Memory B cell (primary cell): ENCODE measurements around the gene GCGR.

Experiments
- ATAC-seq: fragments of 150-1000 bp; cut with Tn5 transposase; 2 replicates; pipeline ENCODE4 v1.10.0; 2021; ENCODE audit warnings: low read depth, mild to moderate bottlenecking, moderate library complexity
- DNase-seq, 2 donors: peaks; one replicate each; pipeline ENCODE4 v3.0.0; 2022; ENCODE audit warnings: low spot score in 2 of 2
- H3K27ac Mint-ChIP-seq: one replicate; pipeline ENCODE4 v1.8.0; 2022; ENCODE audit warnings: mild to moderate bottlenecking, moderate library complexity, mixed read lengths
- H3K27me3 Mint-ChIP-seq: one replicate; pipeline ENCODE4 v1.8.0; 2022; ENCODE audit warnings: mixed read lengths
- H3K36me3 Mint-ChIP-seq: one replicate; pipeline ENCODE4 v1.8.0; 2022; ENCODE audit warnings: mild to moderate bottlenecking, mixed read lengths
- H3K4me1 Mint-ChIP-seq: one replicate; pipeline ENCODE4 v1.8.0; 2022; ENCODE audit warnings: mixed read lengths
- H3K4me3 Mint-ChIP-seq: one replicate; pipeline ENCODE4 v1.8.0; 2022; ENCODE audit warnings: mild to moderate bottlenecking, moderate library complexity, mixed read lengths
- H3K9me3 Mint-ChIP-seq: one replicate; pipeline ENCODE4 v1.8.0; 2022; ENCODE audit warnings: mixed read lengths

Gene GCGR

DNA sequence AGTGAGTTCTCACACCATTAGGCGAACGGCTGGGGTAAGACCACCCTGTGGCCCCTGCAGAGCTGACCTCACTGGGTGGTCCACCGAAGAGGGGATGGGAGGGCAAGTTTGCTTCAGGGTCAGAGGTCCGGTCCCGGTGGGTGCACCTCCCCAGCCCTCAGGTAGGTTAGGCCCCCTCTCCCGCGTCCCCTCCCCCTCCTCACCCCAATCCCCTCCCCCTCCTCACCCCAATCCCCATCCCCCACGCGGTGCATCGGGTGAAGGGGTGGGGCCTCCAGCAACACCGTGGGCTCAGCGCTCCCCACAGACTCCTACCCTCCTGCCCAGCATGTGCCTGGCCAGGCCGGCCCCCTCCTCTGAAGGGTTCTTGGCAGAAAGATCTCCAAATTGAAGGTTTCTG lies 15.8 kb downstream of the GCGR start:
- no peak overlapping the region for H3K27ac Mint-ChIP-seq
- H3K4me1 Mint-ChIP-seq = no peaks in the 10 kb centered on the region
- peaks cover 5% of the 10 kb centered on the region for H3K36me3 Mint-ChIP-seq
- peaks cover 9% of the 10 kb centered on the region for H3K27me3 Mint-ChIP-seq
- no peaks in the 10 kb centered on the region for H3K9me3 Mint-ChIP-seq
- H3K4me3 Mint-ChIP-seq = no peak overlapping the region
- ATAC-seq = no peak
- DNase-seq = no peak

DNA sequence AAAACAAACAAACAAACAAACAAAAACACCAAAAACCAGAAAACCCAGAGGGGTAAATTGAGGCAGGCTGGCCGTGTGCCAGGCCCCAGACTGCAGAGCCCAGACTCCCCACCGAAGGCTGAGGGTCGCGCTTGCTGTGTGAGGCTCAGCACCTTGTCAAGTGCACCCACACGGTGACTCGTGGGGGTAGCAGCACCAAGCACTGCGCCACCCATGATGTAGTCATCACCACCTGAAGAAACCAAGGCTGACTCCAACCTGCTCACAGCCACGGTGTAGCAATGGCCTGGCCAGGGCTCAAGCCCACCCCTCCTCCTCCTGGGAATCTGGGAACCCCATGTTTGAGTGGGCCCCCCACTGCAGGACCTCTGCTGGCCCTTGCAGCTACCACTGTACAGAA lies 17.2 kb downstream of the GCGR start:
- no peaks in the 10 kb centered on the region for H3K9me3 Mint-ChIP-seq
- no peak for ATAC-seq
- H3K27ac Mint-ChIP-seq = no peak overlapping the region
- H3K4me3 Mint-ChIP-seq = no peak overlapping the region
- H3K4me1 Mint-ChIP-seq = peaks cover 4% of the 10 kb centered on the region
- peaks cover 7% of the 10 kb centered on the region for H3K36me3 Mint-ChIP-seq
- DNase-seq = no peak
- peaks cover 8% of the 10 kb centered on the region for H3K27me3 Mint-ChIP-seq

DNA sequence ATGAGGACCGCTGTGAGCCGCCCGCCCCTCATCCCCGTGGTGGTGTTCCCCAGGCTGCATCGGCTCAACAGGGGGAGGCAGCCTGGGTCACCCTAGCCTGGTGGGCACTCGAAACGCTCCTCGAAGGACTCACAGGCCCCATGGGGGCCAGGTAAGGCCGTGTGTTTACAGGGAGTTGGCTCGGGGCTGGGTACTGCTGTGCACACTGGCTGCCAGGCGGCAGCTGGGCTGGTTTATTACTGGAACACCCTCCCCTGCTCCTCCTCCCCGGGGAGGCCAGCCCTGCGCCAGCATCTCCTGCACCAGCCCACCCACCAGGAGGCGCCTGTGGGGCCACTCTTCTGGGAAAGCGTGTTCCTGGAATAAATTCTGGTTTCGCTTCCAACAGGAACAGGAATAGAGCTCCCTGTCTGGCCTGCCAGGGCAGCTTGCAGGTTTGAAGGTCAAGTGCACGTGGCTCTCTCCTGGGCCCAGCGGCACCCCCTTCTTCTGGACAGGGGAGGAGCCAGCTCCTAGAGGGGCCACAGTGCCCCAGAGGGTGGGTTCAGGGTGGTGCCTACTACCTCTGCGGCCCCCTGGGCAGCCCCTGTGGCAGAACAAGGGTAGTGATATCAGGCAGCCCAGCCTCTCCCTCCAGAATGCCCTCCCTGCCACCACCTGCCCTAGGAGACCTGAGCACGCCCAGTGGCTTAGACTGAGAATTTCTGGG lies 17.8 kb downstream of the GCGR start:
- H3K4me3 Mint-ChIP-seq = no peak overlapping the region
- H3K4me1 Mint-ChIP-seq = peaks cover 5% of the 10 kb centered on the region
- DNase-seq (no peak), ATAC-seq (no peak)
- no peaks in the 10 kb centered on the region for H3K9me3 Mint-ChIP-seq
- no peak overlapping the region for H3K27ac Mint-ChIP-seq
- H3K27me3 Mint-ChIP-seq = peaks cover 6% of the 10 kb centered on the region
- H3K36me3 Mint-ChIP-seq = peaks cover 8% of the 10 kb centered on the region

DNA sequence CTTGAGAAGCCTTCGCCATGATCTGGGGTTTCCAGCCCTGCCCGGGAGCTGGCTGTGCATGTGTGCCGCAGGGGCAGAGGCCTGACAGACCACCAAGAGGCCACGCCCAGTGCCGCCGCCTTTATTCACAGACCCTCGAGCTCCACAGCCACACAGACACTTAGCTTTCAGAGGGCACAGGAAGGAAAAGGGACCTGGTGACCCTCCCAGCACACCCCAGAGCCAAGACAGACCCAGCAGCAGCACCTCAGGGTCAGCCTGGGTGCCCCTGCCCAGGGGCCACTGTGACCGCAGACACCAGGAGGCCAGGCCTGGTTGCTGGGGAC lies 18.3 kb downstream of the GCGR start:
- H3K4me1 Mint-ChIP-seq = peaks cover 5% of the 10 kb centered on the region
- no peak overlapping the region for H3K4me3 Mint-ChIP-seq
- no peaks in the 10 kb centered on the region for H3K9me3 Mint-ChIP-seq
- ATAC-seq = no peak
- H3K27ac Mint-ChIP-seq = no peak overlapping the region
- H3K27me3 Mint-ChIP-seq = peaks cover 6% of the 10 kb centered on the region
- H3K36me3 Mint-ChIP-seq = peaks cover 8% of the 10 kb centered on the region
- no peak for DNase-seq

- H3K4me1 Mint-ChIP-seq = peaks cover 5% of the 10 kb centered on the region
- H3K36me3 Mint-ChIP-seq = peaks cover 8% of the 10 kb centered on the region
- no peak overlapping the region for H3K4me3 Mint-ChIP-seq
- ATAC-seq (no peak), DNase-seq (no peak)
- peaks cover 2% of the 10 kb centered on the region for H3K27me3 Mint-ChIP-seq
- no peak overlapping the region for H3K27ac Mint-ChIP-seq
- H3K9me3 Mint-ChIP-seq = no peaks in the 10 kb centered on the region
Observed at GRCh38 chr17:81822996-81823819, 19.3 kb downstream of the GCGR start.

DNA sequence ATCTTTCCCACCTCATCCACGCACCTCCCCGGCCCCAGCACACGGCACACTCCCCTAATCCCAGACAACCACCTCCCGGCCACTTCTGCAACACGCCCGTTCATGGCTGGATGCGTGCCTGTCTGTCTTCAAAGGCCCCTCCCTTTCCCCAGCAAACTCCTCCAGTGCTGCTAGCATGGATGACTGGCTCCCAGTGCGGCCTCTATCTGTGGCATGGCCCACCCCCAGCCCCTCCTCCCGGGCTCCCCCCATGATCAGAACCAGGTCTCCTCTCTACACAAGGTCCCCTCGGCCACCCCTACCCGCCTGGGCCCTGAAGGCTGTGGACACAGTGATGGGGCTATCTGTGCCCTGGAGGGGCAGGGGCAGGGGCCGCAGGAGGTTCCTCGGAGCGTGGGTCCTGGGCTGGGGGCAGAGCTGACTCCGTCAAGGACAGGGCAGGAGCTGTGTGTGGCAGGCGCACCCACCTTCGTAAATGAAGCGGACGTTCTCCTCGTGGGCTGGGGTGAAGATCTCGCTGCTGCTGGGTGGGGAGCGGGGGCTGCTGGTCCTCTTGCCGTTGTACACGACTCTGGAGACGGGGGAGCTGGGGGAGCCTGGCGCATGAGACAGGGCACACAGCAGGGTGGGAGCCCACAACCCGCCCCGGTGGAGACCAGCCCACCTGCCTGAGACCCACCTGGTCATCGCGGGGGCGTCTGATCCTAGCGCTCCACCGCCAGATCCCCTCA lies 20.0 kb downstream of the GCGR start:
- ATAC-seq (no peak), DNase-seq (no peak)
- Mint-ChIP-seq H3K4me1 (peaks cover 8% of the 10 kb centered on the region), H3K27me3 (no peaks in the 10 kb centered on the region), H3K9me3 (no peaks in the 10 kb centered on the region), H3K36me3 (peaks cover 8% of the 10 kb centered on the region), H3K27ac (no peak overlapping the region), H3K4me3 (no peak overlapping the region)

DNA sequence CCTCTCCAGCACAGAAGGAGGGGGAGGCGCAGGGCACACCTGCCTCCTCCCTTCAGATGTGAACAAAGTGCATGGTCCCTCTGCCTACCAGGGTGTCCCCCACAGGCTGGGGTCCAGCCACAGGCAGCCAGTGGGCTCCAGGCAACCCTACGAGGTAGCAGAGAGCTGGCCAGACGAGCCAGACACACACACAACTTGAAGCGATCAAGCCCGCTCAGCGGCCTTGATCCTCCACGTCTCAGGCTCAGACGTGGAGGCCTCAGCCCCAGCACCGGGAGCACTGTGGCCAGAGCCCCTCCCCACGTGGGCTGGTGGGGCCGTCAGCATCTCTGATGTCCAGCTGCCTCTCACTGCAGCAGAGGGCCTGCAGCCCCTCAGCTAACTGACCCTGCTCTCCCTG lies 20.6 kb downstream of the GCGR start:
- Mint-ChIP-seq H3K27me3 (no peaks in the 10 kb centered on the region), H3K9me3 (no peaks in the 10 kb centered on the region), H3K4me3 (no peak overlapping the region), H3K36me3 (peaks cover 8% of the 10 kb centered on the region), H3K27ac (no peak overlapping the region), H3K4me1 (peaks cover 8% of the 10 kb centered on the region)
- no peak for DNase-seq
- no peak for ATAC-seq

GRCh38 chr17:81825841-81826466 lies 22.0 kb downstream of the GCGR start:
- ATAC-seq (no peak), DNase-seq (no peak)
- no peak overlapping the region for H3K4me3 Mint-ChIP-seq
- peaks cover 8% of the 10 kb centered on the region for H3K4me1 Mint-ChIP-seq
- H3K27ac Mint-ChIP-seq = no peak overlapping the region
- no peaks in the 10 kb centered on the region for H3K27me3 Mint-ChIP-seq
- no peaks in the 10 kb centered on the region for H3K9me3 Mint-ChIP-seq
- H3K36me3 Mint-ChIP-seq = peaks cover 8% of the 10 kb centered on the region

DNA sequence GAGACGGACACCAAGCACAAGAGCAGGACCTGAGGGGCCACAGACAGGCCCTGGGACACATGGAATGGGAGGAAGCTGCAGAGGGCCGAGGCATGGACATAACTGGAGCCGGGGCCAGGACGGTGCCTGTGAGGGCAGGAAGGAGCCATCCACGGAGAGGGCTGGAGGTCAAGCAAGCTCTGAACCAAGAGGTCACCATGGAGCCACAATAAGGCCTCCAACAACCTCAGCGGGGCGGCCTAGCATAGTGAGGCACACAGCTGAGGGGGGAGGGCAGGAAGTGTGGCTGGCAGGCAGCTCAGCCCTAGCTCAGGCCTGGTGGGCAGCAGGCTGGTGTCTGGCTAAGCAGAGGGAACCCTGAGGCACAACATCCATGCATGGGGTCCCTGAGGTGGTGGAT lies 24.7 kb downstream of the GCGR start:
- no peak overlapping the region for H3K27ac Mint-ChIP-seq
- DNase-seq = no peak

DNA sequence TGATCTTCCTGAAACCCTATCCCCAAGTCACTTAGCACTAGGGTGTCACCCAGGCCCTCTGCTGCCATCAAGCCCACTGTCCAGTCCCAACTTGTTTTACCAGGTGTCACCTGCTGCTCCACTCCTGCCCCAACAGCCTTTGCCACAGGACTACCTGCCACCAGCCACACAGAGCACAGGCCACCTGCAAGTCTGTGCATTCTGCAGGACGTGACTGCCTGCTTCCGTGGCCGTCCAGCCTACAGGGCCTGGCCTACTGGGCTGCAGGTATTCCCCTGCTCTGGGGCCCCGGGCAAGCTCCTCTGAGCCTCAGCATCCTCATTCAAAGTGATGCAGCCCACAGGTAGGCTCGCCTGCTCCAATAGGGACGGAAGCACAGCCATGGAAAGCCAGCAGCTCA lies 25.9 kb downstream of the GCGR start:
- DNase-seq (no peak), ATAC-seq (no peak)
- peaks cover 3% of the 10 kb centered on the region for H3K36me3 Mint-ChIP-seq
- peaks cover 22% of the 10 kb centered on the region for H3K4me1 Mint-ChIP-seq
- no peak overlapping the region for H3K4me3 Mint-ChIP-seq
- H3K27me3 Mint-ChIP-seq = no peaks in the 10 kb centered on the region
- H3K27ac Mint-ChIP-seq = no peak overlapping the region
- H3K9me3 Mint-ChIP-seq = no peaks in the 10 kb centered on the region

More for the DNA sequence above, 24.7 kb downstream of the GCGR start:
- no peak for ATAC-seq
- Mint-ChIP-seq H3K27me3 (no peaks in the 10 kb centered on the region), H3K36me3 (peaks cover 4% of the 10 kb centered on the region), H3K9me3 (no peaks in the 10 kb centered on the region), H3K4me3 (no peak overlapping the region), H3K4me1 (peaks cover 21% of the 10 kb centered on the region)

GRCh38 chr17:81831563-81831956 lies 27.6 kb downstream of the GCGR start:
- no peak for DNase-seq
- ATAC-seq = no peak
- H3K9me3 Mint-ChIP-seq = no peaks in the 10 kb centered on the region
- peaks cover 17% of the 10 kb centered on the region for H3K4me1 Mint-ChIP-seq
- peak overlapping the region; percentile 94 for H3K4me3 Mint-ChIP-seq
- no peaks in the 10 kb centered on the region for H3K27me3 Mint-ChIP-seq
- H3K27ac Mint-ChIP-seq = peak overlapping the region; percentile 92
- no peaks in the 10 kb centered on the region for H3K36me3 Mint-ChIP-seq

GRCh38 chr17:81831957-81832607 lies 28.1 kb downstream of the GCGR start:
- Mint-ChIP-seq H3K4me1 (peaks cover 17% of the 10 kb centered on the region), H3K9me3 (no peaks in the 10 kb centered on the region), H3K27me3 (no peaks in the 10 kb centered on the region), H3K36me3 (no peaks in the 10 kb centered on the region), H3K4me3 (peak overlapping the region; percentile 94), H3K27ac (peak overlapping the region; percentile 92)
- ATAC-seq (peak; percentile 63), DNase-seq (peak; percentile 35 to 45)

DNA sequence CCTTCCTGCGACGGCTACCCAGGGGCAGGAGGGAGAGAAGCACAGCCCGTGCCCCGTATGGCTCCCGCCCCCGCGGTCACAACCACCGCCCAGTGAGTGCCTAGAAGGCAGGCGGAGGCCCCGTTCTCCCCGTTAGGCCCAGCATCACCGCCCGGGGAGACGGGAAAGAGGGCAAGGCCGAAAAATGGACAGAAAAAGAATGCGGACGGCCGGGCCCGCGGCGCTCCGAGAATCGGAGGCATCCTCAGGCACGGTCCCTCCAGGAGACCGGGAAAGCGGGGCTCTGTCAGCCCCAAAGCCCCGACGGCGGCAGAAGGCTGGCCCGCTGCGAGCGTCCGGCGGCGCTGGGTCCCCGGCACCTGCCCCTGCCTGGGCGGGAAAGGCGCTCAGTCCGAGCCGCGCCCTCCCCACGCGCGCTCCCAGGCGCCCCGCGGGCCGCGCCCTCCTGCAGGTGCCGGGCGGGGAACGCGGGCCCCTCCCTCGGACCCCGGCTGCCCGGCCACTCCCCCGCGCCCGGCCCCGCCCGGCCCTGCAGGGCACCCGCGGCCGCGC lies 28.7 kb downstream of the GCGR start:
- H3K4me1 Mint-ChIP-seq = peaks cover 17% of the 10 kb centered on the region
- H3K9me3 Mint-ChIP-seq = no peaks in the 10 kb centered on the region
- H3K27ac Mint-ChIP-seq = peak overlapping the region; percentile 92
- ATAC-seq (peak; percentile 59), DNase-seq (peak; percentile 16 to 55)
- no peaks in the 10 kb centered on the region for H3K36me3 Mint-ChIP-seq
- H3K4me3 Mint-ChIP-seq = peak overlapping the region; percentile 94
- H3K27me3 Mint-ChIP-seq = no peaks in the 10 kb centered on the region
